GM19240 (cell line): ENCODE measurements around the gene KIF26A.

Experiments used
- DNase-seq: peaks from one replicate; pipeline ENCODE4 v3.0.0; 2011; ENCODE audit warnings: low spot score; ENCODE audit not compliant: insufficient read length

Gene KIF26A

GRCh38 chr14:104112609-104113571 lies 25.5 kb upstream of the KIF26A start:
- DNase-seq, result no peak

- no peak for DNase-seq
These were observed 24.6 kb upstream of the KIF26A start for GRCh38 chr14:104113631-104114420.

DNA sequence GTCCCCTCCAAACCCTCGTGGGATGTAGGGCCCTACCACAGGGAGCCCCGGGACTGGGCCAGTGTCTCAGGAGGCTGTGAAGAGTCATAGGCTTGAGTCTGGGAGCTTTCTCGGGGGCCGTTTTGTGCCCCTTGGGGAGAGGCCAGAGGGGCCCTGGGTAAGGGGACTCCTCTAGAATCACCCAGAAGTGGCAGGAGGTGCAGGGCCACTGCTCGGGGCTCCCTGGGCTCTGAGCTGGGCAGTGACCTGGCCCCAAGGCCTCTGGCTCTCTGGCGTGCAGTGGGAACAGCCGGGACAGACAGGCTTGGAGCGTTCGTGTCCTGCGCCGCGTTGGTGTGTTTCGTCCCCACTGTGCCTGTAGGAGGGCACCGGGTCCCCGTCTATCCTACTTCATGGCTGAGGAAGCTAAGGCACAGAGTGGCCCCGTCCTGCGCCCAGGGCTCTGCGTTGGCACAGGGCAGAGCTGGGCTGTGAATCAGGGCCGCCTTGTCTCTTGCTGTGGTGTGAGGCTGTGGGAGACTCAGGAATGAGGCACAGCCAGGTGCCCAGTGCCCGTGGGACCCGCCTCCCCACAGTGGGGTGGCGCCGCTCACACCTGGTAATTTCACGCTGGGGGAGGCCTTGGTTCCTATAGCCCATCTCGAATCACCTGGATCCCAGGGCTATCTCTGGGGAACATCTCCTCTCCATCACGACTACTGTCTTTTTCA lies 23.8 kb upstream of the KIF26A start:
- no peak for DNase-seq

GRCh38 chr14:104115131-104115600 lies 23.2 kb upstream of the KIF26A start:
- DNase-seq, result no peak

DNA sequence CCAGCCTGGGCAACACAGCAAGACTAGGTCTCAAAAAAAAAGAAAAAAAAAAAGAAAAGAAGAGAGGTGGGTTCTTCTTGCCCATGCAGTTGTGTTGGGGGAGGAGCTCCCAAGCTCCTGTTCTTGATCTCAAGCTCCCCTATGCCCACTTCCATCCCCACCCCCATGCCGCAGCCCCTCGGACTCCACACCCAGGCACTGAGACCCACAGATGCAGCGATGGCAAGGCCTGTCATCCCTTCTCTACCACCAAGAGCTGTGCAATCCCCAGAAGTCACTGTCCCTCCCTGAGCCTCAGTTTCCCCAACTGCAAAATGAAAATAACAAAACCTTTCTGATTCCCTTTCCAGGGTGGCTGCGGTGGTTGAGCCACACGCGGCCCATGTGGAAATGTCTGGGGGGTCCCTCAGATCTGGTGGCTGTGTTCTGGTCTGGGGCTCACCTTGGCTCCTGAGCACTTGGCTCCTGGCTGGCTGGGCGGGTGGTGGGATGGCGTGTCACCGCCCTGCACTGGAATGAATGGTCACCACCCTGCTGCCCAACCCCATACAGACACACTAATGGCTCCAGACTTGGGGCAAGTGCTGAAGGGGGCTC lies 22.6 kb upstream of the KIF26A start:
- DNase-seq, result no peak

DNA sequence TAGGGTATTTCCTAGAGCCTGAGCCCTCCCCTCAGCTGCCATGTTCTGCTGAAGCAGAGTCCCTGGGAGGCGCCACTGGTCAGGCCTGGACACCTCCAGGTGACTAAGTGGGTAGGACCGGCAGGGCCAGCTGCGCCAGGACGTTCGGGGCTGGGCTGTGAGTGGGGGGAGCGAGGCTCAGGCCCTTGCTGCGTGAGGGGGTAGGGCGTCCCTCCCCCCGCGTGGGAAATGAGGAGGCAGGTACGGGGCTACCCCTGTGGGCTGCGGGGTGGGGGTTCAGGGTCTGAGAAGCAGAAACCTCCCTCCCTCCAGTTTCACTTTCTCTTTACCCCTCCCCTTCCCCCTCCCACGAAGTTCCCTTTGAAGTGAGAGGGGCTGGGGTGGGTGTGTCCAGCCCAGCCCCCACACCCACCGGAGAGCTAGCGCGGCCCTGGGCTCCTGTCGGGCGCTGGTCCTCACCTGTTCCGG lies 22.1 kb upstream of the KIF26A start:
- DNase-seq, result no peak

GRCh38 chr14:104116756-104117340 lies 21.5 kb upstream of the KIF26A start:
- DNase-seq, result no peak

- DNase-seq, result no peak
These were observed 20.9 kb upstream of the KIF26A start for GRCh38 chr14:104117341-104118005.

- DNase-seq, result no peak
These were observed 20.2 kb upstream of the KIF26A start for GRCh38 chr14:104118006-104118844.

GRCh38 chr14:104119119-104119487 lies 19.3 kb upstream of the KIF26A start:
- no peak for DNase-seq

- DNase-seq, result no peak
These were observed 18.7 kb upstream of the KIF26A start for GRCh38 chr14:104119488-104120251.

GRCh38 chr14:104120281-104120741 lies 18.1 kb upstream of the KIF26A start:
- no peak for DNase-seq

GRCh38 chr14:104121142-104121541 lies 17.2 kb upstream of the KIF26A start:
- DNase-seq, result no peak

- DNase-seq, result no peak
These were observed 14.5 kb upstream of the KIF26A start for GRCh38 chr14:104123879-104124278.

DNA sequence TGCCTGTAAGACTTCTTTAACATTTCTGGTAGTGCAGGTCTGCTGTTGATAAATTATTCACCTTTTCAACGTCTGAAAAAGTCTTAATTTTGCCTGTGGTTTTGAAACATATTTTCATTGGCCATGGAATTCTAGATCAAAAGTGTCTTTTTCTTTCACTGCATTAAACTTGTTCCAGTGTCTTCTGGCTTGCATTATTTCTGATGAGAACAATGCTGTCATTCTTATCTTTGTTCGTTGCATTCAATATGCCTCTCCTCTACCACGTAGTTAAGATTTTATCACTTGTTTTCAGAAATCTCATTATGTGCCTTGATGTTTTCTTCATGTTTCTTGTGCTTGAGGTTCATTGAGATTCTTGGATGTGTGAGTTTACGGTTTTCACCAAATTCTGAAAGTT lies 13.4 kb upstream of the KIF26A start:
- DNase-seq, result no peak

DNA sequence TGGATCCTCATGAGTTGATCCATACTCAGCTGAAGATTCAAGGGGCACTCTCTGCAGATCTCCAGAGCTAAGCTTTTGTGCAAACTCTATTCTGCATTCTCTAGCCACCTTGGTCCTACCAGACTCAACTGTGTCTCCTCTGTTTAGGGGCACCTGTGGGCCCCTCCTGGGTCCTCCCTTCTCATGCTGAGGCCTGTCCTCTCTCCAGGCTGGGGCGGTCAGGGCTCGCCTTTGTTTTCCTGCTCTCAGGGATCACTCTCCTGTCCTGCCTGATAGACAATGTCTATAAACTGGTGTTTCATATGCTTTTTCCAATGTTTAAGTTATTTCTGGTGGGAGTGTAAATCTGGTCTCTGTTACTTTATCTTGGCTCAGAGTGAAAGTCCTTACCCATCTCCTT lies 11.6 kb upstream of the KIF26A start:
- DNase-seq, result no peak

DNA sequence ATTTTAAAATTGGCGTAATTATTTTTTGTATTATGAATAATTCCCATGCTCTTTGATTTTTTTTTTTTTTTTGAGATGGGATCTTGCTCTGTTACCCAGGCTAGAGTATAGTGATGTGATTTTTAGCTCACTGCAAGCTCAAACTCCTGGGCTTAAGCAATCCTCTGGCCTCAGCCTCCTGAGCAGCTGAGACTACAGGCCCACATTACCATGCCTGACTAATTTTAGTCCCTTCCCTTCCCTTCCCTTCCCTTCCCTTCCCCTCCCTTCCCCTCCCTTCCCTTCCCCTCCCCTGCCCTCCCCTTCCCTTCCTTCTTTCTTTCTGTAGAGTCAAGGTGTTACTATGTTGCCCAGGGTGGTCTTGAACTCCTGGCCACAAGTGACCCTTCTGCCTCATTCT lies 9.4 kb upstream of the KIF26A start:
- DNase-seq, result no peak

- DNase-seq, result no peak
These were observed 8.8 kb upstream of the KIF26A start for GRCh38 chr14:104129556-104129955.
